K562 (cell line): Measurements from ENCODE around the gene EFNA2.

Experiments
- CTCF ChIP-seq, 3 experiments: IDR thresholded peaks in 2 of 3; conservative IDR thresholded peaks in 1 of 3; 2 replicates each; pipeline ENCODE4 v1.5.1; 2011 to 2012; ENCODE audit warnings: low read length in 3 of 3, mild to moderate bottlenecking in 3 of 3, control low read depth in 2 of 3, improper control_type of control experiment in 1 of 3, inconsistent platforms in 1 of 3, low read depth in 1 of 3, mixed read lengths in 1 of 3, moderate library complexity in 1 of 3; ENCODE audit not compliant: insufficient read depth in 2 of 3
- SMAD1 ChIP-seq: fragments of 150-350 bp; IDR thresholded peaks from 2 replicates; pipeline ENCODE4 v1.6.1; 2014; ENCODE audit warnings: low read length, low read depth; ENCODE audit not compliant: partially characterized antibody
- TF ChIP-seq, protein P1 (sequence below): sonication (generic); formaldehyde crosslinking; IDR thresholded peaks from 2 replicates; pipeline ENCODE4 v1.9.0; 2022; ENCODE audit warnings: mild to moderate bottlenecking, missing genetic modification reagents

DNA sequence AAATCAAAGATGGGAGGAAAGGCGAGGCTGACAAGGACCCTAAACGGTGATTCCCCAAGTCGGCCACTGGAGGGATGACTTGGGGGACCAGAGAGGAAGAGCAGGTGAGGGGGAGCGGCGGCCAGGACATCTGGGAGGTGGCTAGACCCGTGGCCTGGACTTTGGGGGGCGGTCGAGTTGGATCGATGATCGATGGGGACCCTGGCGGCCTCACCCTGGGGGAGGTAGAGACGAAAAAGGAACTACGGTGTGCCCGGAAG is 24.2 kb upstream of the EFNA2 start:
- TF ChIP-seq CTCF (IDR thresholded peaks at IDR 0.05 in 2 of 3, conservative IDR thresholded peaks at IDR 0.05 in 1 of 3; ENCODE audit: insufficient read depth in 2 of 3, low read depth in 1 of 3, low read length in 3 of 3) (peak; percentile 31 to 48 (median 37); a peak in 4 of 6 replicates), SMAD1 (no peak)
- TF ChIP-seq, protein P1, sequence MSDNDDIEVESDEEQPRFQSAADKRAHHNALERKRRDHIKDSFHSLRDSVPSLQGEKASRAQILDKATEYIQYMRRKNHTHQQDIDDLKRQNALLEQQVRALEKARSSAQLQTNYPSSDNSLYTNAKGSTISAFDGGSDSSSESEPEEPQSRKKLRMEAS, result no peak; the same call in 1 of the 2 replicates
